Inflammatory macrophage treated with lipopolysaccharide for 1 hour (primary cell): ENCODE data around the gene OMP.
A peak's percentile ranks its signal among the peaks of the same experiment; 100 is the strongest.

ENCODE experiments used
- DNase-seq, 2 donors: peaks; one replicate each; pipeline ENCODE4 v3.0.0-alpha.2; 2020 to 2022

The OMP gene

DNA sequence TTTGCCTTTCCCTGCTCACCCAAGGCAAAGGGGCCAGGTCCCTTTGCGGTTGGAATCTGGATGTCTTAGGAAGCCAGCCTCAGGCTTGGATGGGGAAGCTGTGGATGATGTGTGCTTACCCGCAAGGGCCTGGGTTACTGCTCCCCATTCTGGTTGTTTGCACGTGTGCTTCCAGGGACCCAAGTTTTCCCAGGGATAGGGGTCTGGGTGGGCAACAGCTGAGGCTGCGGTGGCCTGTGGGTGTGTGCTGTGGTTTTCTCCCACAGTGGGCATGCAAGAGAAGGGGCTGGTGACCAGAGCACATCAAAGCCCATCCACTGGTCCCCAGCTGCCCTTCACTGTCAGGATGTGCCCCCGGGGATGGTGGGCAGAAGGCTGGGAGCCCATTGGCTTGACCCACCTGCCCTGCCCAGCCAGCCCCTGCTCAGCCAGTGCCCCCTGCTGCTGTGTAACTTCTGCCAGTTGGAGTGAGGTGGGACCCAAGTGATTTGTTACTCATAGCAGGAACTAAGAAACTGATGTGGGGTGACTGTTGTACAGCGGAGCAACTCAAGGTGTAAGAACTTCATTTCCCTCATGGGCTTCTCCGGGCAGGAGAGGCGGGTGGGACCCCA, 32.6 kb upstream of the OMP start:
- no peak for DNase-seq

DNA sequence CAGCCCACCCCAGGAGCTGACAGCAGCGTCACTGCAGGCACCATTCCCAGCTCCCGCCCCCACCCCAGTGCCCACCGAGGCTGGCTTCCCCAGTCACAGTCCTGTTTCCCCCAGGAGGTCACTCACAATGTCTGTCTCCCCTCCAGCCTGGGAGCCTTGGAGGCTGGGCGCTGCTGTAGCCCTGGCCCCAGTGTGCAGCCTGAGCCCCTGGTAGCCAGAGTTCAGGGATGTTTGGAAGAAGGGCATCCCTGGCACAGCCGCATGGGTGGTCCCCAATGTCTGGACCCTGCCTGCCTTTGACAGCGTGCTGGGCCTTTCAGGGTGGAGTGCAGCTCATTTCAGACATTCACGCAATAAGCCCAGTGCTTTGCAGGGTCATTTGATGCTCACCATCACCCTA, 31.6 kb upstream of the OMP start:
- DNase-seq: no peak

DNA sequence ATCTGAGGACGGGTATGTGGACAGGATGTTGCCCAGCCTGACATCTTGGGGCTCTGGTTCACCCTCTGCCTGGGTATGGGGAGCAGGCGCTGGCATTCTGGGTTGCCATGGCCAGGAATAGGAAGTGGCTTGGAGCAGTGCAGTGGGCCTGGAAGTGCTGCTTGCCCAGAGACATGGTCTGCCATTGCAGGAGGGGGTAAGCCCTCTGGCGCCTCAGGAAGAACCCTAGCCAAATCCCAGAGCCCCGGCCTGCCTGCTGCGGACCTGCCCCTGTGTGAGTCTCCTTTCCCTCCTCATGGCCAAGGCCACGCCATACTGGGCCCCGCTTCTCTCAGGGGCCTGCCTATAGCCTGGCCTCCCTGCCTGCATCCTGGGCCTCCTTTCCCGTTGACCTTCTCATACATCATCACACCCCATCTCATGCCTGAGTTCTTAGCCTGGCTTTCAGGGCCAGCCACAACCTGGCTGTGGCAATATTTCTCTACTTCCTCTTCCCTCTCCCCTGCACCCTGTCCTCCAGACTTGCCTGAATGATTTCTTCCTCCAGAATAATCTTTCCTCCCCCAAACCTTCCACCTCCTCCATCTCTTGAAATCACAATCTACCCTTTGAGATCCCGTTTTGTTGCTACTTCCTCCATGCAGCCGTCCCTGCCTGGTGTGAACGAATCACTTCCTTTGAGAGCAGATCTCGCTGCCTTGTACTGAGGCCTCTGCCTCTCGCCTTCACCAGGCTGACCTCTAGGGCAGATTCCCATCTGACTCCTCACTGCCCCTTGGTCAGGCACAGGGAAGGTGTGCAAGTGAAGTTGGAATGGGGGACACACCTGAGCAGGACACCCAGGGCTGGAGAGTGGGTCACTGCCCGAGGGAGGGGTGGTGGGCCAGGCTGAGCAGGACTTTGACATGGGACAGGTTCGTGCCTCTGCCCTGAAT, 30.7 kb upstream of the OMP start:
- peak; percentile 37 to 50 for DNase-seq

DNA sequence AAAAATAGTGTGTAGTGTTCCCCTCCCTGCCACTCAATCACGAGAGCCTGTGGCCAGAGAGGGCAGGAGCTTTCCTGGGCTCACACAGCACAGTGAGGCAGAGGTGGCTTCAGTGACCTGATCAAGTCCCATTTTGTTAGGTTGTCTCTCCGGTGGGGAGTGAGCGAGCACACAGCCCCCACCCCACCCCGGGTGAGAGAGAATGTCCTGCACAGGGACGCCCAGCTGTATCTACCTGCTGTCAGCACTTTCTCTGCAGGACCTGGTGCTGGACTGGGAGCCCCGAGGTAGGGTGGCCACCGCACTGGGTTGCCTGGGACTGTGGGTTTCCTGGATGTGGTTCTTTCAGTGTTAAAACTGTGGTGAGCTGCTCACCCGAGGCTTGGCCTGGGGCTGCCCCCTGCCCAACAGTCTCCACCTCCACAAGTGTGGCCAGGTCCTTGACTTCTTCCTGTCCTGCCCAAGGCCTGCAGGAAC, 29.8 kb upstream of the OMP start:
- DNase-seq: no peak

DNA sequence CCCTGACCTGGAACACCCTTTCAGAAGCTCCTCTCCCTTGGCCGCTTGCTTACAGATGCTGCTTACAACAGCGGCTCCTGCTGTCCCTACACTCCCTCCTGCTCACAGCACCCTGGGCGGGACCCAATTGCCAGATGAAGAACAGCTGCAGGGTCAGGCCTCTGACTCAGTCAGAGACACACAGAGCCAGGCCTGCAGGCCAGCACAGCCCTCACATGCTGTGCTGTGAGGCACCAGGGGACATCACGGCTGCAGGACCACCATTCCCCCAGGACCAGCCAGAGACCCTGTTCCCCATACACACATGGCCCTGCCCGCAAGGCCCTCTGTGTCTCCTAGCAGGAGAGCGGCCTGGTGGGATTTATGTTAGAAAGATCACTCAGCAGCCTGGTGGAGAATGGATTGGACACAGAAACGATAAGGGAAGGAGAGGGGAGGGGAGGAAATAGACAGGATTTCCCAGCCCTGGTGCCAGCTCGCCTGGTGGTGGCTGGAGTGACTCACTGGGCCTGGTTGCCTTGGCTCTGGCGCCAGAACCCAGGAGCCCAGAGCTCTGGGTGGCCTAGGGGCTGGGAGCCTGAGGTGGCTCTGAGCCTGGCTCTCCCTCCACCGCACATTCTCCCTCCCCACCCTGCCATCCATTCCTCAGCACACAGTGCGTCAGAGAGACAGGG, 29.2 kb upstream of the OMP start:
- DNase-seq: no peak

DNA sequence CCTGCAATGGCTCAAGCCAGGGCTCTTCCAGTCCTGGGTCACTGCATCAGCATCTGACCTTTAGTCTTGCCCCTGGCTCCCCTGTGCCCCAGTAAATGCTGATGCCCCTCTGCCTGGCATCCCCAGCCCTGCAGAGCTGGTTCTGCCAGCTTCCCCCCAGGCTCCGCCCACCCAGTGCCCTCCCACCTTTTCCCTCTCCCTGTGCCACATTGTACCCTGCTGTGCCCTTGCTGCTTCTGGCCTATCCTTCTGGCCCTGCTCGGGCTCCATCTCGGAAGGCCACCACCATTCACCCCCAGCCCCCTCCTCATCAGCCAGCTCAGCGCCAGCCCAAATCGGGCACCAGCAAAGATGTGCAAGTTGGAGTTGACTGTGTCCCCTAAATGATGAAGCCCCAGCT, 28.4 kb upstream of the OMP start:
- DNase-seq: no peak

DNA sequence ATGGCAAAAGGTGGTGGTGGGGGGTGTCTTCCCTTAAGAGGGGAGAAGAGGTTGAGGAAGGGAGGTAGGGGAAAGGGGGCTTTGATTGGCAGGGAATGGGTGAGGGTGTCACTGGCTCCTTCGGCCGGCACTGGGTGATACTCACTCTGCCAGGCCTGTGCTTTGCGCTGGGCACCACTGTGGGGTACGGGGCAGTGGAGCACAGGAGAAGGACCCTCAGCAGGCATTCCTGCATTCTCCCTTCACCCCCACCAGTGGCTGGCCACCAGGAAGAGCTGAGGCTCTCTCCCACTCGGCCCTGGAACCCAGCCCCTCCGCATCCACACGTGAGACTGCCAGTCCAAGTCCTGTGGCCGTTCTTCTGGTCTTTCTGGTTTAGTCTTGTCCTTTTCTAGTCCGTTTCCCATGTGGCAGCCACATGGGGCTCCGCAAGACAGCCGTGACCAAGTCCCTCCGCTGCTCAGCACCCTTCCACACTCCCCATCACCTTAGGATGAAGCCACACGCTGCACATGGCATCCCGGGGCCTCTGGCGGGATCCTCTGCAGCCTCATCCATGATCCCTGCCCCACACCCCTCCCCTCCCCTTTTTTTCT, 27.9 kb upstream of the OMP start:
- DNase-seq: no peak

DNA sequence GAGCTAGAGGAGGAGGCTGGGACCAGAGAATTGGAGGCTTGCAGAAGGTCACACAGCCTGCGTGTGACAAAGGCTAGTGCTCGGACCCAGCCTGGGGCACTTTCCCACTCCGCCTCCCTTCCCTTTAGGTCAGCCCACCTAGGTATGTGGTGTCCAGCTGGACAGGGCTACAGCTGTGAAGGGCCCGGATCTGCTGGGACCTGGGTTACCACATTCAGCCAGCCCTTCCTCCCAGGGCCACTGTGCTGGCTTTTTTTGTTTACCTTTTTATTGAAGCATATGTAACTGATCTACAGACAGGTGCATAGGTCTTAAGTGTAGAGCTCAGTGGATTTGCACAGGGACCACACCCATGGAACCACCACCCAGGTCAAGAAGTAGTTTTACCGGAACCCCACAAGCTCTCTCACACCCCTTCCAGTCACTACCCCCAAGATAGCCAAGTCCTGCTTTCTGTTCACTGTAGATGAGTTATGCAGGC, 27.2 kb upstream of the OMP start:
- DNase-seq: no peak

DNA sequence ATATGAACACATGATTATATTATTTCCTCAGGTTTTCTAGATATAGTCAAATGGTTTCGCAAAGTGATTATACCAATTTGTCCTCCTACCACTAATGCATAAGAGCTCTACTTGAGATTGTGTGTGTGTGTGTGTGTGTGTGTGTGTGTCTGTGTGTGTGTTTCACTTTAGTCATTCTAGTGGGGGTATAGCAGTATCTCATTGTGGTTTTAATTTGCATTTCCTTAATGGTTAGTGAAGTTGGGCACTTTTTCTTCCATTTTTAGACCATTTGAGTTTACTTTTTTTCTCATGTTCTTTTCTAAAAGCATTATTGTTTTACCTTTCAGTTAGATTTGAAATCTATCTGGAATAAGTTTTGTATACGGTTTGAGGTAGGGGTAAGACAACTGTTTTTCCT, 23.0 kb upstream of the OMP start:
- DNase-seq: no peak

DNA sequence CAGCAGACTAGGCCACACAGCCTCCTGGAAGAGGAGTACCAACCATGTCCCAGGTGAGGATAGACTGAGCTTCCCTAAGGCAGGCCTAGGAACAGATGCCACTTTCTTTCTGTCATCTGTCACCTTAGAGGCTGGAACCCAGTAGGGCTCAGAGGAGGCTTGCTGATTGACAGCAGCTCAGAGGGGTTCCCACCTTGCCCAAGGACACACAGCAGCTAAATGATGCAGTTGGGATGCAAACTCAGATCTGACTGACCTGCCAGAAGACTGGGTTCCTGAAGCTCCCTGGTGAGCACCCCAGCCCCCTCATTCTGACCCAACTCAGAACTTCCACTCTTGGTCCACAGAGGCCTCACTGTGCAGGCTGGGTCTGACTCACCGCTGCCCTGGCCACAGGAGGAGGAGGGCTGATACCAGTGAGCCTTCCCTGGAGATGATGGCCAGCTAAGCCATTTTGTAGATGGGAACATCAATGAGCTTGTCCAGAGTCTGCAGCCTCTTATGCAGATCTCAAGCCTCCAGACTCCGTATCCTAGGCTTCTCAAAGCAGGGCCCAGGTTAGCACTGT, 21.9 kb upstream of the OMP start:
- DNase-seq: peak; percentile 34 to 67

DNA sequence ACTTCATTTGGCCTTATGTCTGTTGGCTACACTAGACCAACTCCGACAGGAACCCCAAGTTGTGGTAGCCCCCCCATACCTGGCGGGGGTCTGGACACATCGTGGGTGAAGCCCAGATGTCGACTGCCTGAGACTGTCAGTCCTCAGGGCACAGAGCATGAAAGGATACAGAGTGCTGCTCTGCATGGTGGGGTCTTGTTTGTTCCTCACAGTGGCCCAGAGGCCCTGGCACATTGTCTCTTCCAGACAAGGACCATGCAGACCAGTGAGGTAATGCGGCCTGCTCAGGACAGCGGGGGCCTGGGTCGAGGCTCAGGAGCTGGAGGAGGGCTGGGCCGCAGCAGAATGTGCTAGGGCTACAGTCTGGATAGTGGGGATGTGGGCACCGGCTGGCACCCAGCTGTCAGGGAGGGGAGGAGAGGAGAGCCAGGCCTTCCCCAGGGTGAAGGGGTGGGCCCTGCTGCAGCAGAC, 21.2 kb upstream of the OMP start:
- no peak for DNase-seq

DNA sequence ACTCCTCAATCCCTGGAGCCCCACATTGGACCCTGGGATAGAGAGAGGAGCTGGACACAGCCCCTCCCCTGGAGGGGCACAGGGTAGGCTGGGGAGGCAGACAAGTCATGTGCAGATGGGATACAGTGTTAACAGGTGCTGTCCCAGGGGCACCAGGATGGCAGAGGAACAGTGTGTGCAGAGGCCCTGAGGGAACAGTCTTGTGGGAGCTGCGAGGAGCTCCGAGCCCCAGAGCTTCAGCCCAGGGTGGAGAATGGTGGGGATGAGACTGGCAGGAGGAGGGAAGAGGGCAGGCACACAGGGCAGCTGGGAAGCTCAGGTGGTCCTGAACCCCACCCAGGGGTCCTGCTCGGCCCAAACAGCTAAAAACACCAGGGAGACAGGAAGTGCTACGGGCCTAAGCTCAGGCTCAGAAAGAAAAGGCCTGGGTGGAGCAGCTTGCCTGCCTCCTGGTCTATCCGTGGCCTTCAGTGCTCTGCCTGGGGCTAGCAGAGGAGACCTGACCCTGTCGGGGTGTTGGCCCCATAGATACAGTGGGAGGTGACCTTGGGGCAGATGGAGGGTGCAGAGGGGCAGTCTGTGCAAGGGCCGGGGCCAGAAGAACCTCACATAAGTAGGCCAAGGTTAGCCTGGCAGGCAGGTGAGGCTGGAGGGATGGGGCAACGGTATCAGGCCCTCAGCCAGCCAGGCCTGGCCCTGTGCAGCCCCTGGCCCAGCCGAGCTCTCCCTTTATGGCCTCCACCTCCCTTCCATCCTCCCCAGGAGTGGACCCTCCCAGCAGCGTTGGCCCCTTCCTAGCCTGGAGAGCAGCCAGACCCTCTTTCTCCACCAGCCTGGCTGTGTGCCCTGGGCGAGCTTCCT, 20.4 kb upstream of the OMP start:
- no peak for DNase-seq

DNA sequence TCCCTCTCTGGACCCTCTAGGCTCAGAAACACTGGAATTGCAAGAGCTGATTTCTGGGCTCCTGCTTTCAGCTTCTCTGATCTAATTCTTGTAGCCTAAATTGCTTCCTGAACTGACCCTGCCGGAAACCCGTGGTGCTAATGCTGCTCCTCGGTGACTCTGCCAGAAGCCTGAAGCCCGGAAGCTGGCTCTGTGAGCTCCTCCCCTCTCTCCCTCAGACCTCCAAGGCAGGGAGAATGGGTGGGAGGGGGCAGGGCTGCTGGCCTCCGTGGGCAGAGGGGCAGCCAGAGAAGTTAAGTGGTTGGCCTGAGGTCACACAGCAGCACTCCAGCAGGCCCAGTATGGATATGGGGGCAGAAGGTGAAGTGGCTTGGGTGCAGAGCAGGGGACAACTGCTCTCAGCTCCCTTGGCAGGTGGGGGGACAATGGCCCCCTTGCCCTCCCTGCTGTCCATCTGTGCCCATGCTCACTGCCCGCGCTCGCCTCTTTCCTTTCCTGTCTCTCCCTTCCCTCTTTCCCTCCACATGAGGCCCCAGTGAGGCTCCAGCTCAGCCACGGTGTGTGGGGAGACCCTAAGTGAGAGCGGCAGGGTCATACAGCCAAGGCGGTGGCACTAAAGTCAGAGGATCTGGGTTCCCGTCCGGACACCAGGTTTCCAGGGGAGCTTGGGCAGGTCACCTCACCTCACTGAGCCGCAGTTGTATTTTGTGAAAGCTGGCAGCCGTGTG, 19.6 kb upstream of the OMP start:
- peak; percentile 40 to 63 for DNase-seq

DNA sequence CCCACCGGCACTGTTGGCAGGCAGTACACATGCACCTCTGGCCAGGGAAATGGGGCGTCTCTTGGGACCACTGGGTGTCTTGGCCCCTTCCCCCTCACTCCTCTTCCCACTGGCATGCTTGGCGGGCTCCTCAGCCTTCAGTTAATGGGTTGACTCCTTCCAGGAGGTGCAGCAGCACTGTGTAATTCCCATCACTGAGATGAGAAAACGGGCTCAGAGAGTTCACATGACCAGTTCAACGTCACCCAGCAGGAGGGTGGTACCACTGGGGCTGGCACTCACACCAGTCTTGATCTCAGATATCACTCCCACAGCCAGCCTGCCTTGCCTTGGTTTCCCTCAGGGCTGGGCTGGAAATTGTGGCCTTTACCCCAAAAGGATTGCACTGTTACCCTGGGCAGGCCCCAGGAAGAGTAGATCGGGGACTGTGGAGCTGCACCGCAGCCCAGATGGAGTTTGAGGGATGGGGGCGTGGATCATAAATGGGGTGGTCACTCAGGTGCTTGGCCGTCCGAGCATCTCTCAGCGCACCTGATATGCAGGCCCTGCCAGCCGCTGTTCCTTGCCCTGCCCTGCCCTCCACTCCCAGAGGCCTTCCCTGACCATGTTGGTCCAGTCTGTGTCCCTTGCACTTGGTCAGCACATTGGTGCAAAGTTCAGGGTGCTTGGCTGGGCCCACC, 18.9 kb upstream of the OMP start:
- DNase-seq: no peak

DNA sequence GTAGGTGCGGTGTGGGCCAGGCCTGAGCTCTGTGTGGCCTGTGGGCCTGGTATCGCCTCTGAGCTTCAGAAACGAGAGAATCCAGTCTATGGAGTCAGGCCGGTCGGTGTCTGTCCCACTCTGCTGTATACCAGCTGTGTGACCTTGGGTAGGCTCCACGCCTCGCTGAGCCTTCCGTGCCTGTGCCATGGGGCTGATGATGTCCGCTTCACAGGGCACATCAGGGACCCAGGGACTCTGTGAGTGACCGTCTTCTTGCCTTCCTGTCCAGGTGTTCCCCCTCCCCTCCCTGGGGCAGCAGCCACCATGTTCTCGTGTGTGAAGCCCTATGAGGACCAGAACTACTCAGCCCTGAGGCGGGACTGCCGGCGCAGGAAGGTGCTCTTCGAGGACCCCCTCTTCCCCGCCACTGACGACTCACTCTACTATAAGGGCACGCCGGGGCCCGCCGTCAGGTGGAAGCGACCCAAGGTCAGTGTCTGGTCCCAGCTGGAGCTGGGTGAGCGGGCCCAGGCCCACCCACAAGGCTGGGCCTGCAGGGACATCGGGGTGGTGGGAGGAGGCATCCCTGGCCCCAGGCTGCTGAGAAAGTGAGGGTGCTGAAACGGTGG, 18.0 kb upstream of the OMP start:
- no peak for DNase-seq

DNA sequence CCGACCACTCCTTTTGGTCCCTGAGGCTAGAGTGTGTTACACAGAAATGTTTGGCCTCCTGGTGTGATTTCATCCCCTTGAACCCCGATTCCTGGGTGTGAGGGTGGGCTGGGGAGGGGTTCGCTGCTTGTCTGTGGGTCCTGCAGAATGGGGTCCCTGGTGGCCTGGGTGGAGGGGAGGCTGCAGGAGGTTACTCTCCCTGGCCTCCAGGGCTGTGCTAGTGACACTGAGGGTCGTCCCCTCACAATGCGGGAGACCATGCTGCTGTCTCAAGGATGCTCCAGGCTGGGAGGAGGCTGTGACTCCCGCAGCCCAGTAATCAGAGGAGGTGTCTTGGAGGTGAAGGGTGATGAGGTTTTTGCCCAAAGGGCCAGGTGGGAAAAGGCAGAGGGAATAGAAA, 17.0 kb upstream of the OMP start:
- no peak for DNase-seq

DNA sequence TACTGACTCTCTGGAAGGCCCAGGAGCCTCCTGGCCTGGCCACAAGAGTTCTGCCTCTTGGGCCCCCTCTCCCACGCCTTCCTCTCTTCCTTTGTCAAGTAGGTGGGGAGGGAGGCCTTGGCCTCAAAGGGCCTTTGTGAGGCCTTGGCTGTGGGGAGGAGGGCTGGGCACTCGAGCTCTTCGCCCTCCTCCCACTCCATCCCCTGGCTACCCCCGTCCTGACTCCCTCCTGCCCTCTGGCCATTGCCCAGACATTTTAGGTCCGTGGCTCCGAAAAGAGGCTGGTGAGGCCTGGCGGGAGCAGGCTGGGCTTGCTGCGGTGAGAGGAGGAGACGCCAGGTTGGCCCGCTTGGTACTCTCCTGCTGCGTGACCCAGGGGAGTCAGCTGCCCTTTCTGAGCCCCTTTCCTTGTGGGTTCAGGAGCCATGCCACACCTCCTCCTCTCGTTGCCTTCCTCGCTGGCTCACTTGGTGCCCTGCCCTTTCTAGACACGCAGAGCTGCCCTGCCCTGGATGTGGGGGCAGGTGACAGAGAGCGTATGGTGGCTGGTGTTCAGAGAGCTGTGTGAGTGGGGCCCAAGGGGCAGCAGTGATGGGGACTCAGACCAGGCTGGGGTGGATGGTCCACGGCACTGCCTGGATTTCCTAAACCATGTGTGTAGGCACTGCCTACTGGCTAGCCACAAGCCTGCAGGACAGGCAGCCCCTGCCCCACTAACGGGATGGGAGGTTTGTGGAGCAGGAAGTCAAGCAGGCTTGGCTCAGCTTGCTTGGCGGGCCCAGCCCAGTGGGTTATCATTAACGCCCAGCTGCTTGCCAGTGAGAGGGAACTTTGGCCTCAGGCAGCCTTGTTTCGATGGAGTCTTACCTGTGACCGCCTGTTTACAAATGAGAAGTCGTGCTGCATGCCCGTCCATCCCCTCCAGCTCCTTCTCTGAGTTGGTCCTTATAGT, 15.8 kb upstream of the OMP start:
- no peak for DNase-seq

DNA sequence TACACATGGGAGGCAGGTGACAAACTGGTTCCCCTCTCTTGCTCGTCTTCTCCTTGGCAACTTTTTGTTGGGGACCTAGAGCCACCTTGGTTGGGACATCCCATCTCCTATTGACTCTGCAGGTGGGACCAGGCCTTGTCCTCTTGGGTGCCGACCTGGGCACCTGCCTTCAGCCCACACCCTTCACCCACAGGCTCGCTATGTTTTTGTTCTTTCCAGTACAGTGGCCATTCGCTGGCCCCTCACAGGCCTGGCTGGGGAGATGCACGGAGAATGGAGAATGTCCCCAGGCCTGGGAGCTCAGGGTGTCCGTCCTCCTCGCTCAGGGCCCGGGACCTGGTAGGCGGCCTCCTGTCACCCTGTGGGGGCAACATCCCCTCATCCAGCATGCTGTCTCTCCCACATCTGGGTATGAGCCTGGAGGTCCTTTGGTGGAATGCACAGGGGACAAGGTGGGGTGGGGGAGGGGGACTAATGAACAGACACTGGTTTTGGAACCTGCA, 14.9 kb upstream of the OMP start:
- no peak for DNase-seq
